ENCODE measurements around the gene DLG2. TPM values are rescaled to one million over a fixed set of nuclear protein-coding genes. Genes with fewer than 3 reads are reported as not detected.

Gene DLG2
- total RNA-seq, 1 experiment from 2014 or later: 1.8 TPM

GRCh38 chr11:84295815-84296214 is 1331.3 kb downstream of the DLG2 start:
- DNase-seq: no peak
- Histone ChIP-seq H3K27me3 (ENCODE audit: control insufficient read depth, insufficient read depth, low read length) (no peaks in the 10 kb centered on the region), H3K36me3 (replicated peaks; ENCODE audit: control insufficient read depth, insufficient read depth, low read length) (no peaks in the 10 kb centered on the region), H3K4me3 (ENCODE audit: insufficient read depth, low read depth, low read length) (no peak overlapping the region)

GRCh38 chr11:84292955-84293354 is 1334.2 kb downstream of the DLG2 start:
- DNase-seq: no peak
- no peaks in the 10 kb centered on the region for H3K36me3 ChIP-seq (replicated peaks; ENCODE audit: control insufficient read depth, insufficient read depth, low read length)
- no peak overlapping the region for H3K4me3 ChIP-seq (ENCODE audit: insufficient read depth, low read depth, low read length)
- no peaks in the 10 kb centered on the region for H3K27me3 ChIP-seq (ENCODE audit: control insufficient read depth, insufficient read depth, low read length)

GRCh38 chr11:84292006-84292405 is 1335.1 kb downstream of the DLG2 start:
- Histone ChIP-seq H3K4me3 (ENCODE audit: insufficient read depth, low read depth, low read length) (no peak overlapping the region), H3K27me3 (ENCODE audit: control insufficient read depth, insufficient read depth, low read length) (no peaks in the 10 kb centered on the region), H3K36me3 (replicated peaks; ENCODE audit: control insufficient read depth, insufficient read depth, low read length) (no peaks in the 10 kb centered on the region)
- no peak for DNase-seq

- no peak for DNase-seq
- H3K27me3 ChIP-seq (ENCODE audit: control insufficient read depth, insufficient read depth, low read length): no peaks in the 10 kb centered on the region
- H3K4me3 ChIP-seq (ENCODE audit: insufficient read depth, low read depth, low read length): no peak overlapping the region
- H3K36me3 ChIP-seq (replicated peaks; ENCODE audit: control insufficient read depth, insufficient read depth, low read length): no peaks in the 10 kb centered on the region
These were observed 1336.5 kb downstream of the DLG2 start for GRCh38 chr11:84290647-84291046.

- Histone ChIP-seq H3K27me3 (ENCODE audit: control insufficient read depth, insufficient read depth, low read length) (no peaks in the 10 kb centered on the region), H3K4me3 (ENCODE audit: insufficient read depth, low read depth, low read length) (no peak overlapping the region), H3K36me3 (replicated peaks; ENCODE audit: control insufficient read depth, insufficient read depth, low read length) (no peaks in the 10 kb centered on the region)
- DNase-seq: no peak
These were observed 1337.7 kb downstream of the DLG2 start for GRCh38 chr11:84289381-84289906.

GRCh38 chr11:84273541-84273940 is 1353.6 kb downstream of the DLG2 start:
- H3K4me3 ChIP-seq (ENCODE audit: insufficient read depth, low read depth, low read length): no peak overlapping the region
- no peaks in the 10 kb centered on the region for H3K27me3 ChIP-seq (ENCODE audit: control insufficient read depth, insufficient read depth, low read length)
- no peak for DNase-seq
- no peaks in the 10 kb centered on the region for H3K36me3 ChIP-seq (replicated peaks; ENCODE audit: control insufficient read depth, insufficient read depth, low read length)

- no peak for DNase-seq
- Histone ChIP-seq H3K36me3 (replicated peaks; ENCODE audit: control insufficient read depth, insufficient read depth, low read length) (no peaks in the 10 kb centered on the region), H3K4me3 (ENCODE audit: insufficient read depth, low read depth, low read length) (no peak overlapping the region), H3K27me3 (ENCODE audit: control insufficient read depth, insufficient read depth, low read length) (no peaks in the 10 kb centered on the region)
These were observed 1356.7 kb downstream of the DLG2 start for GRCh38 chr11:84270466-84270865.

- no peaks in the 10 kb centered on the region for H3K36me3 ChIP-seq (replicated peaks; ENCODE audit: control insufficient read depth, insufficient read depth, low read length)
- DNase-seq: no peak
- no peaks in the 10 kb centered on the region for H3K27me3 ChIP-seq (ENCODE audit: control insufficient read depth, insufficient read depth, low read length)
- H3K4me3 ChIP-seq (ENCODE audit: insufficient read depth, low read depth, low read length): no peak overlapping the region
These were observed 1363.1 kb downstream of the DLG2 start for GRCh38 chr11:84264066-84264465.

GRCh38 chr11:84261707-84262106 is 1365.4 kb downstream of the DLG2 start:
- peak; percentile 17 for DNase-seq
- no peak overlapping the region for H3K4me3 ChIP-seq (ENCODE audit: insufficient read depth, low read depth, low read length)
- H3K27me3 ChIP-seq (ENCODE audit: control insufficient read depth, insufficient read depth, low read length): no peaks in the 10 kb centered on the region
- H3K36me3 ChIP-seq (replicated peaks; ENCODE audit: control insufficient read depth, insufficient read depth, low read length): no peaks in the 10 kb centered on the region

GRCh38 chr11:84260862-84261261 is 1366.3 kb downstream of the DLG2 start:
- no peak for DNase-seq
- Histone ChIP-seq H3K4me3 (ENCODE audit: insufficient read depth, low read depth, low read length) (no peak overlapping the region), H3K36me3 (replicated peaks; ENCODE audit: control insufficient read depth, insufficient read depth, low read length) (no peaks in the 10 kb centered on the region), H3K27me3 (ENCODE audit: control insufficient read depth, insufficient read depth, low read length) (no peaks in the 10 kb centered on the region)

- DNase-seq: no peak
- Histone ChIP-seq H3K36me3 (replicated peaks; ENCODE audit: control insufficient read depth, insufficient read depth, low read length) (no peaks in the 10 kb centered on the region), H3K4me3 (ENCODE audit: insufficient read depth, low read depth, low read length) (no peak overlapping the region), H3K27me3 (ENCODE audit: control insufficient read depth, insufficient read depth, low read length) (no peaks in the 10 kb centered on the region)
These were observed 1370.5 kb downstream of the DLG2 start for GRCh38 chr11:84256618-84257017.

- Histone ChIP-seq H3K4me3 (ENCODE audit: insufficient read depth, low read depth, low read length) (no peak overlapping the region), H3K36me3 (replicated peaks; ENCODE audit: control insufficient read depth, insufficient read depth, low read length) (no peaks in the 10 kb centered on the region), H3K27me3 (ENCODE audit: control insufficient read depth, insufficient read depth, low read length) (no peaks in the 10 kb centered on the region)
- no peak for DNase-seq
These were observed 1371.7 kb downstream of the DLG2 start for GRCh38 chr11:84255483-84255882.

GRCh38 chr11:84250834-84251613 is 1376.1 kb downstream of the DLG2 start:
- no peaks in the 10 kb centered on the region for H3K27me3 ChIP-seq (ENCODE audit: control insufficient read depth, insufficient read depth, low read length)

GRCh38 chr11:84249344-84250135 is 1377.6 kb downstream of the DLG2 start:
- Histone ChIP-seq H3K4me3 (ENCODE audit: insufficient read depth, low read depth, low read length) (no peak overlapping the region), H3K27me3 (ENCODE audit: control insufficient read depth, insufficient read depth, low read length) (no peaks in the 10 kb centered on the region), H3K36me3 (replicated peaks; ENCODE audit: control insufficient read depth, insufficient read depth, low read length) (no peaks in the 10 kb centered on the region)
- no peak for DNase-seq

More at GRCh38 chr11:84250834-84251613, 1376.1 kb downstream of the DLG2 start:
- Histone ChIP-seq H3K36me3 (replicated peaks; ENCODE audit: control insufficient read depth, insufficient read depth, low read length) (no peaks in the 10 kb centered on the region), H3K4me3 (ENCODE audit: insufficient read depth, low read depth, low read length) (no peak overlapping the region)
- no peak for DNase-seq

GRCh38 chr11:84247926-84248325 is 1379.2 kb downstream of the DLG2 start:
- no peaks in the 10 kb centered on the region for H3K36me3 ChIP-seq (replicated peaks; ENCODE audit: control insufficient read depth, insufficient read depth, low read length)
- no peak overlapping the region for H3K4me3 ChIP-seq (ENCODE audit: insufficient read depth, low read depth, low read length)
- DNase-seq: no peak
- no peaks in the 10 kb centered on the region for H3K27me3 ChIP-seq (ENCODE audit: control insufficient read depth, insufficient read depth, low read length)

Data from H7 (cell line).